Tibial artery (tissue), 4 donors: ENCODE results near the gene ADAMTS2.

Source experiments
- DNase-seq, 2 donors: peaks; one replicate each; pipeline ENCODE4 v3.0.0-alpha.2; 2019
- H3K27ac ChIP-seq, 2 donors: fragments of 200-600 bp; sonication (generic) in 1 of 2; 1 replicate in 1 of 2; 2 replicates in 1 of 2; pipeline ENCODE4 v1.5.1; 2018 to 2019; ENCODE audit warnings: mild to moderate bottlenecking in 1 of 2
- H3K27me3 ChIP-seq, 2 donors: fragments of 200-600 bp; sonication (generic) in 1 of 2; one replicate each; pipeline versions ENCODE4 v1.5.1 to v1.6.0; 2016 to 2019
- H3K36me3 ChIP-seq, 3 donors: fragments of 200-600 bp; sonication (generic) in 2 of 3; one replicate each; pipeline ENCODE4 v1.5.1; 2016 to 2019; ENCODE audit warnings: mild to moderate bottlenecking in 2 of 3
- H3K4me1 ChIP-seq, 4 donors: fragments of 200-600 bp; sonication (generic) in 2 of 4; 1 replicate in 3 of 4; 2 replicates in 1 of 4; pipeline ENCODE4 v1.5.1; 2016 to 2019
- H3K4me3 ChIP-seq, 2 donors: fragments of 200-600 bp; sonication (generic) in 1 of 2; 1 replicate in 1 of 2; 2 replicates in 1 of 2; pipeline ENCODE4 v1.5.1; 2018 to 2019; ENCODE audit warnings: mild to moderate bottlenecking in 2 of 2
- H3K9me3 ChIP-seq, 3 donors: fragments of 200-600 bp; sonication (generic) in 1 of 3; one replicate each; pipeline ENCODE4 v1.5.1; 2016 to 2019
- CTCF ChIP-seq, 2 experiments: fragments of 200-600 bp in 1 of 2; fragments of 450-650 bp in 1 of 2; IDR thresholded peaks; one replicate each; pipeline ENCODE4 v1.5.1; 2017 to 2019; ENCODE audit warnings: antibody characterized with exemption in 2 of 2, mild to moderate bottlenecking in 1 of 2, moderate library complexity in 1 of 2
- intact Hi-C: fragments of 100-400 bp; cut with DNase I; formaldehyde crosslinking; loops from one replicate; pipeline ENCODE4 v1.15.0; 2023; ENCODE audit warnings: low total_unique reads

The ADAMTS2 gene

GRCh38 chr5:179333796-179334761 is 11.2 kb downstream of the ADAMTS2 start:
- no peaks in the 10 kb centered on the region for H3K27me3 ChIP-seq
- H3K27ac ChIP-seq, result no peak overlapping the region
- no peak overlapping the region for H3K4me3 ChIP-seq
- no peaks in the 10 kb centered on the region for H3K4me1 ChIP-seq
- intact Hi-C loops, result no loop called here
- no peaks in the 10 kb centered on the region for H3K9me3 ChIP-seq
- DNase-seq, result no peak
- peaks cover 0 to 8% (median 0%) of the 10 kb centered on the region in 3 donors for H3K36me3 ChIP-seq
- no peak for TF ChIP-seq CTCF (IDR thresholded peaks at IDR 0.05)

- no peak for TF ChIP-seq CTCF (IDR thresholded peaks at IDR 0.05)
- no peaks in the 10 kb centered on the region for H3K4me1 ChIP-seq
- intact Hi-C loops, result no loop called here
- DNase-seq, result no peak
- H3K27me3 ChIP-seq, result no peaks in the 10 kb centered on the region
- H3K9me3 ChIP-seq, result no peaks in the 10 kb centered on the region
- H3K27ac ChIP-seq, result no peak overlapping the region
- peaks cover 0 to 8% (median 0%) of the 10 kb centered on the region in 3 donors for H3K36me3 ChIP-seq
- no peak overlapping the region for H3K4me3 ChIP-seq
These were observed 12.4 kb downstream of the ADAMTS2 start for GRCh38 chr5:179332741-179333290.

- H3K9me3 ChIP-seq, result no peaks in the 10 kb centered on the region
- DNase-seq, result no peak
- H3K36me3 ChIP-seq, result peaks cover 0 to 8% (median 0%) of the 10 kb centered on the region in 3 donors
- H3K4me3 ChIP-seq, result no peak overlapping the region
- intact Hi-C loops, result no loop called here
- H3K27me3 ChIP-seq, result no peaks in the 10 kb centered on the region
- no peak for TF ChIP-seq CTCF (IDR thresholded peaks at IDR 0.05)
- peaks cover 0 to 5% (median 4%) of the 10 kb centered on the region in 4 donors for H3K4me1 ChIP-seq
- no peak overlapping the region for H3K27ac ChIP-seq
These were observed 13.5 kb downstream of the ADAMTS2 start for GRCh38 chr5:179331591-179332375.

GRCh38 chr5:179330186-179330900 is 14.9 kb downstream of the ADAMTS2 start:
- intact Hi-C loops, result no loop called here
- Histone ChIP-seq H3K9me3 (no peaks in the 10 kb centered on the region), H3K27me3 (no peaks in the 10 kb centered on the region), H3K4me1 (peaks cover 0 to 19% (median 16%) of the 10 kb centered on the region in 4 donors), H3K27ac (no peak overlapping the region), H3K4me3 (no peak overlapping the region), H3K36me3 (peaks cover 0 to 8% (median 0%) of the 10 kb centered on the region in 3 donors)
- no peak for TF ChIP-seq CTCF (IDR thresholded peaks at IDR 0.05)
- DNase-seq, result no peak

GRCh38 chr5:179328291-179328690 is 17.0 kb downstream of the ADAMTS2 start:
- no peaks in the 10 kb centered on the region for H3K27me3 ChIP-seq
- no peak overlapping the region for H3K27ac ChIP-seq
- H3K36me3 ChIP-seq, result peaks cover 0 to 8% (median 0%) of the 10 kb centered on the region in 3 donors
- DNase-seq, result peak in 1 of 2 donors; percentile 52
- TF ChIP-seq CTCF (IDR thresholded peaks at IDR 0.05), result no peak
- H3K9me3 ChIP-seq, result no peaks in the 10 kb centered on the region
- peaks cover 0 to 19% (median 16%) of the 10 kb centered on the region in 4 donors for H3K4me1 ChIP-seq
- H3K4me3 ChIP-seq, result no peak overlapping the region
- intact Hi-C loops, result no loop called here
